HG03097 (cell line): ENCODE measurements around the gene PGAM1.
A peak's percentile ranks its signal among the peaks of the same experiment; 100 is the strongest.
"Not testable (repeated sequence)": the region's sequence is repeated elsewhere in the genome, so short reads cannot be mapped to it uniquely, and the experiment has no call there.

Experiments
- ATAC-seq: cut with Tn5 transposase; IDR thresholded peaks from one replicate; pipeline ENCODE4 v1.9.1; 2021; ENCODE audit not compliant: unreplicated experiment, low FRiP score

The PGAM1 gene

GRCh38 chr10:97425964-97426775 lies at the start of gene PGAM1:
Gene PGAM1 (plus strand): TSS chr10:97426191. CDS start chr10:97426308, 117 bp downstream.
- peak; percentile 85 for ATAC-seq

GRCh38 chr10:97376413-97376812 lies 49.6 kb upstream of the PGAM1 start:
- ATAC-seq: no peak

GRCh38 chr10:97378933-97379921 lies 46.8 kb upstream of the PGAM1 start:
- no peak for ATAC-seq

GRCh38 chr10:97380516-97380915 lies 45.5 kb upstream of the PGAM1 start:
- ATAC-seq: no peak

GRCh38 chr10:97381626-97382025 lies 44.4 kb upstream of the PGAM1 start:
- no peak for ATAC-seq

- ATAC-seq: no peak
Observed at GRCh38 chr10:97383159-97383558, 42.8 kb upstream of the PGAM1 start.

GRCh38 chr10:97384156-97384555 lies 41.8 kb upstream of the PGAM1 start:
- ATAC-seq: no peak

GRCh38 chr10:97384641-97385040 lies 41.4 kb upstream of the PGAM1 start:
- ATAC-seq: no peak

- no peak for ATAC-seq
Observed at GRCh38 chr10:97385565-97385964, 40.4 kb upstream of the PGAM1 start.

- ATAC-seq: no peak
Observed at GRCh38 chr10:97388152-97388551, 37.8 kb upstream of the PGAM1 start.

GRCh38 chr10:97390091-97390490 lies 35.9 kb upstream of the PGAM1 start:
- no peak for ATAC-seq

GRCh38 chr10:97393034-97393573 lies 32.9 kb upstream of the PGAM1 start:
- no peak for ATAC-seq

- ATAC-seq: no peak
Observed at GRCh38 chr10:97396056-97396455, 29.9 kb upstream of the PGAM1 start.

GRCh38 chr10:97399843-97400545 lies 26.0 kb upstream of the PGAM1 start:
- no peak for ATAC-seq

- ATAC-seq: peak; percentile 92
Observed at GRCh38 chr10:97400665-97401454, 25.1 kb upstream of the PGAM1 start, which contains the start of gene RRP12. Gene RRP12 (minus strand): TSS chr10:97401340. CDS start chr10:97401231, 109 bp downstream.

GRCh38 chr10:97401455-97401919 lies 24.5 kb upstream of the PGAM1 start:
- no peak for ATAC-seq

- no peak for ATAC-seq
Observed at GRCh38 chr10:97404044-97404443, 21.9 kb upstream of the PGAM1 start.

- no peak for ATAC-seq
Observed at GRCh38 chr10:97406064-97406463, 19.9 kb upstream of the PGAM1 start.

GRCh38 chr10:97406483-97406882 lies 19.5 kb upstream of the PGAM1 start:
- ATAC-seq: not testable (repeated sequence)
